ENCODE data around the gene LAMA3. TPM values are rescaled to one million over a fixed set of nuclear protein-coding genes. Genes with fewer than 3 reads are reported as not detected.

LAMA3 gene
- total RNA-seq, 1 experiment from 2014 or later = 8.1 TPM

DNA sequence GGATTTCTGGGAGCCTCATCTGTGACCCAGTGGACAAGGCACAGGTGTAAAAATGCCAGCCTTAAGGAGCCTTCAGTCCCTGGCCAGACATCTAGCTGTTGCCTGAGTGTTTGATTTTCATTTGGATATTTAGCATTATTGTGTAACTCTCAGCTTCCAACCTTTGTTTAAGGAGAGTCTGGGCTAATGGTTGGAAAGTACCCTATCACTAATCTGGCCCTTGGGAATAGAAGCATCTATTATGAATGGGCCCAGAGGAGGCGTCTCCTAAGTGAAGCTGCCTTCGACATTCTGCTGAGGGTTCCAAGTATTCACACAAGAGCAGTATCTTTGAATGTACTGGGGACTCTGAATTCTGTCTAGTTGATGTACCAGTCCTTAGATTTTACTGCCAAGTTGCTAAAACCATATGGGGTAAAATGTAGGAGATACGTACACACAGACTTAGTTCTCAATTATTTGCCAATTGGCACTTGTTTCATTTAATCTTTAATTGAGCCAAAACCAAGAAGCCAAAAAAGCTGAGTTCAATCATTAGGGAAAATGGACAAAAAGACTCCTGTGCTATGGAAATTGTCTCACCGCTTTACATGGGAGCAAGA lies 19.3 kb upstream of the LAMA3 start:
- no peak for DNase-seq (ENCODE audit: low read depth, low spot score)
- TF ChIP-seq, protein P1, sequence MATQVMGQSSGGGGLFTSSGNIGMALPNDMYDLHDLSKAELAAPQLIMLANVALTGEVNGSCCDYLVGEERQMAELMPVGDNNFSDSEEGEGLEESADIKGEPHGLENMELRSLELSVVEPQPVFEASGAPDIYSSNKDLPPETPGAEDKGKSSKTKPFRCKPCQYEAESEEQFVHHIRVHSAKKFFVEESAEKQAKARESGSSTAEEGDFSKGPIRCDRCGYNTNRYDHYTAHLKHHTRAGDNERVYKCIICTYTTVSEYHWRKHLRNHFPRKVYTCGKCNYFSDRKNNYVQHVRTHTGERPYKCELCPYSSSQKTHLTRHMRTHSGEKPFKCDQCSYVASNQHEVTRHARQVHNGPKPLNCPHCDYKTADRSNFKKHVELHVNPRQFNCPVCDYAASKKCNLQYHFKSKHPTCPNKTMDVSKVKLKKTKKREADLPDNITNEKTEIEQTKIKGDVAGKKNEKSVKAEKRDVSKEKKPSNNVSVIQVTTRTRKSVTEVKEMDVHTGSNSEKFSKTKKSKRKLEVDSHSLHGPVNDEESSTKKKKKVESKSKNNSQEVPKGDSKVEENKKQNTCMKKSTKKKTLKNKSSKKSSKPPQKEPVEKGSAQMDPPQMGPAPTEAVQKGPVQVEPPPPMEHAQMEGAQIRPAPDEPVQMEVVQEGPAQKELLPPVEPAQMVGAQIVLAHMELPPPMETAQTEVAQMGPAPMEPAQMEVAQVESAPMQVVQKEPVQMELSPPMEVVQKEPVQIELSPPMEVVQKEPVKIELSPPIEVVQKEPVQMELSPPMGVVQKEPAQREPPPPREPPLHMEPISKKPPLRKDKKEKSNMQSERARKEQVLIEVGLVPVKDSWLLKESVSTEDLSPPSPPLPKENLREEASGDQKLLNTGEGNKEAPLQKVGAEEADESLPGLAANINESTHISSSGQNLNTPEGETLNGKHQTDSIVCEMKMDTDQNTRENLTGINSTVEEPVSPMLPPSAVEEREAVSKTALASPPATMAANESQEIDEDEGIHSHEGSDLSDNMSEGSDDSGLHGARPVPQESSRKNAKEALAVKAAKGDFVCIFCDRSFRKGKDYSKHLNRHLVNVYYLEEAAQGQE (IDR thresholded peaks at IDR 0.05; ENCODE audit: insufficient read depth in 1 of 2, low read depth in 2 of 2, low read length in 1 of 2) = no peak
- no peak for TF ChIP-seq SIN3A (IDR thresholded peaks at IDR 0.05; ENCODE audit: borderline replicate concordance, insufficient read depth, low read depth, low read length)
- TF ChIP-seq POLR2AphosphoS5 (IDR thresholded peaks at IDR 0.05; ENCODE audit: low read depth, low read length) = no peak
- TF ChIP-seq, protein P2, sequence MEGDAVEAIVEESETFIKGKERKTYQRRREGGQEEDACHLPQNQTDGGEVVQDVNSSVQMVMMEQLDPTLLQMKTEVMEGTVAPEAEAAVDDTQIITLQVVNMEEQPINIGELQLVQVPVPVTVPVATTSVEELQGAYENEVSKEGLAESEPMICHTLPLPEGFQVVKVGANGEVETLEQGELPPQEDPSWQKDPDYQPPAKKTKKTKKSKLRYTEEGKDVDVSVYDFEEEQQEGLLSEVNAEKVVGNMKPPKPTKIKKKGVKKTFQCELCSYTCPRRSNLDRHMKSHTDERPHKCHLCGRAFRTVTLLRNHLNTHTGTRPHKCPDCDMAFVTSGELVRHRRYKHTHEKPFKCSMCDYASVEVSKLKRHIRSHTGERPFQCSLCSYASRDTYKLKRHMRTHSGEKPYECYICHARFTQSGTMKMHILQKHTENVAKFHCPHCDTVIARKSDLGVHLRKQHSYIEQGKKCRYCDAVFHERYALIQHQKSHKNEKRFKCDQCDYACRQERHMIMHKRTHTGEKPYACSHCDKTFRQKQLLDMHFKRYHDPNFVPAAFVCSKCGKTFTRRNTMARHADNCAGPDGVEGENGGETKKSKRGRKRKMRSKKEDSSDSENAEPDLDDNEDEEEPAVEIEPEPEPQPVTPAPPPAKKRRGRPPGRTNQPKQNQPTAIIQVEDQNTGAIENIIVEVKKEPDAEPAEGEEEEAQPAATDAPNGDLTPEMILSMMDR (IDR thresholded peaks at IDR 0.05) = no peak
- no peak for TF ChIP-seq TCF7L2 (IDR thresholded peaks at IDR 0.05; ENCODE audit: low read depth, low read length)
- in situ Hi-C loops (cut with HindIII; ENCODE audit: low pct_unique_long_range_greater_than_20kb, low sequenced_read_pairs) (no loop called here), intact Hi-C loops (cut with micrococcal nuclease; ENCODE audit: unreplicated experiment) (no loop called here)
- Histone ChIP-seq H3K27ac (ENCODE audit: low read length) (no peak overlapping the region), H3K4me1 (ENCODE audit: control insufficient read depth, insufficient read depth, low read length) (no peaks in the 10 kb centered on the region), H3K9me3 (ENCODE audit: control insufficient read depth, insufficient read depth, low read depth, low read length) (no peaks in the 10 kb centered on the region), H3K36me3 (ENCODE audit: control insufficient read depth, insufficient read depth, low read length) (no peaks in the 10 kb centered on the region), H3K27me3 (ENCODE audit: control insufficient read depth, insufficient read depth, low read length) (peaks cover 4% of the 10 kb centered on the region; the same call in 1 of the 2 replicates), H3K4me3 (ENCODE audit: low read depth in 2 of 2, low read length in 2 of 2) (no peak overlapping the region)
- ATAC-seq = no peak
- ChIA-PET POLR2A (no interaction called here), CTCF (interaction anchor here (1.2 kb wide), 1 partner anchor 33 kb away, joined by 5 read pairs; no protein-coding TSS in a partner anchor)
- no TSS peak for BruUV-seq (replicated peaks)

GRCh38 chr18:23671564-23671963 lies 17.7 kb upstream of the LAMA3 start:
- no peak overlapping the region for H3K27ac ChIP-seq (ENCODE audit: low read length)
- H3K4me1 ChIP-seq (ENCODE audit: control insufficient read depth, insufficient read depth, low read length) = no peaks in the 10 kb centered on the region
- peaks cover 4% of the 10 kb centered on the region; the same call in 1 of the 2 replicates for H3K27me3 ChIP-seq (ENCODE audit: control insufficient read depth, insufficient read depth, low read length)
- BruUV-seq (replicated peaks) = no TSS peak
- intact Hi-C loops (cut with micrococcal nuclease; ENCODE audit: unreplicated experiment) = no loop called here
- no peak for DNase-seq (ENCODE audit: low read depth, low spot score)
- POLR2A ChIA-PET = interaction anchor here (0.7 kb wide), 1 partner anchor 708 kb away, joined by 3 read pairs; no protein-coding TSS in a partner anchor
- CTCF ChIA-PET = interaction anchor here (0.6 kb wide), 1 partner anchor 32 kb away, joined by 3 read pairs; no protein-coding TSS in a partner anchor
- H3K4me3 ChIP-seq (ENCODE audit: low read depth in 2 of 2, low read length in 2 of 2) = no peak overlapping the region
- H3K36me3 ChIP-seq (ENCODE audit: control insufficient read depth, insufficient read depth, low read length) = no peaks in the 10 kb centered on the region
- ATAC-seq = no peak
- no peaks in the 10 kb centered on the region for H3K9me3 ChIP-seq (ENCODE audit: control insufficient read depth, insufficient read depth, low read depth, low read length)
- in situ Hi-C loops (cut with HindIII; ENCODE audit: low pct_unique_long_range_greater_than_20kb, low sequenced_read_pairs) = no loop called here
- TF ChIP-seq TCF7L2 (IDR thresholded peaks at IDR 0.05; ENCODE audit: low read depth, low read length) (no peak), POLR2AphosphoS5 (IDR thresholded peaks at IDR 0.05; ENCODE audit: low read depth, low read length) (no peak), SIN3A (IDR thresholded peaks at IDR 0.05; ENCODE audit: borderline replicate concordance, insufficient read depth, low read depth, low read length) (no peak)
- TF ChIP-seq, protein P1 (IDR thresholded peaks at IDR 0.05; ENCODE audit: insufficient read depth in 1 of 2, low read depth in 2 of 2, low read length in 1 of 2) = no peak

Data from Panc1 (cell line).